Endodermal cell (in vitro differentiated cells): ENCODE data around the gene ACKR4. TPM values are rescaled to one million over a fixed set of nuclear protein-coding genes. Genes with fewer than 3 reads are reported as not detected.

Experiments used
- DNase-seq: peaks from one replicate; pipeline ENCODE4 v3.0.0-alpha.2; 2017
- H3K27ac ChIP-seq: 2 replicates; pipeline ENCODE4 v1.5.1; 2013; ENCODE audit warnings: mild to moderate bottlenecking, low read depth, low read length, moderate library complexity
- H3K27me3 ChIP-seq: 2 replicates; pipeline ENCODE4 v1.6.1; 2013; ENCODE audit warnings: mild to moderate bottlenecking, low read length, moderate library complexity; ENCODE audit not compliant: insufficient read depth, control insufficient read depth, poor library complexity, severe bottlenecking
- H3K36me3 ChIP-seq: 2 replicates; pipeline ENCODE4 v1.7.0; 2013; ENCODE audit warnings: mild to moderate bottlenecking, low read length, moderate library complexity; ENCODE audit not compliant: control insufficient read depth, insufficient read depth
- H3K4me1 ChIP-seq: one replicate; pipeline ENCODE4 v1.7.0; 2013; ENCODE audit warnings: low read length; ENCODE audit not compliant: control insufficient read depth, insufficient read depth
- H3K4me3 ChIP-seq: 2 replicates; pipeline ENCODE4 v1.5.1; 2013; ENCODE audit warnings: mild to moderate bottlenecking, low read length, moderate library complexity
- H3K9ac ChIP-seq: 2 replicates; pipeline ENCODE4 v1.6.1; 2013; ENCODE audit warnings: mild to moderate bottlenecking, low read length, moderate library complexity; ENCODE audit not compliant: poor library complexity, severe bottlenecking; ENCODE audit errors: extremely low read depth
- H3K9me3 ChIP-seq: 2 replicates; pipeline ENCODE4 v1.6.1; 2013; ENCODE audit warnings: mild to moderate bottlenecking, low read length, moderate library complexity; ENCODE audit not compliant: control insufficient read depth
- H3K27ac Mint-ChIP-seq: 2 replicates; pipeline ENCODE4 v1.8.0; 2020; ENCODE audit warnings: mixed read lengths
- H3K27me3 Mint-ChIP-seq: 2 replicates; pipeline ENCODE4 v1.8.0; 2021; ENCODE audit warnings: mild to moderate bottlenecking, mixed read lengths; ENCODE audit not compliant: insufficient read depth
- H3K36me3 Mint-ChIP-seq: 2 replicates; pipeline ENCODE4 v1.8.0; 2020; ENCODE audit warnings: low read depth, mixed read lengths
- H3K4me1 Mint-ChIP-seq: 2 replicates; pipeline ENCODE4 v1.8.0; 2020; ENCODE audit warnings: mixed read lengths
- H3K4me3 Mint-ChIP-seq: 2 replicates; pipeline ENCODE4 v1.8.0; 2020; ENCODE audit warnings: mild to moderate bottlenecking, moderate library complexity, mixed read lengths
- H3K9me3 Mint-ChIP-seq: 2 replicates; pipeline ENCODE4 v1.8.0; 2020; ENCODE audit warnings: mild to moderate bottlenecking, mixed read lengths
- WGBS, 2 experiments: methylation state at CpG; one replicate each; pipeline versions ENCODE4 v1.1.5 to v1.1.7; 2013; ENCODE audit warnings: missing lambda C conversion rate in 2 of 2, mixed read lengths in 1 of 2; ENCODE audit not compliant: insufficient coverage in 1 of 2, insufficient read length in 1 of 2; 5-methylcytosine and 5-hydroxymethylcytosine counted together
- total RNA-seq, 2 donors: library from RNA; stranded (reverse); fragmentation: NEBNext Ultra II Directional in 1 of 2; extraction: Animal tissue kit (Norgen Biotek cat#: 25700) in 1 of 2; gene quantifications; 2 replicates in 1 of 2; 3 replicates in 1 of 2; pipeline ENCODE4 v1.2.1, GENCODE V29; 2021
- TF ChIP-seq, protein P1 (sequence below): fragments of 200-600 bp; sonication (generic); conservative IDR thresholded peaks from 2 replicates; pipeline ENCODE4 v1.5.0; 2021; ENCODE audit warnings: antibody characterized with exemption, mild to moderate bottlenecking

Gene ACKR4
- total RNA-seq, 2 donors from 2014 or later, result not detected

DNA sequence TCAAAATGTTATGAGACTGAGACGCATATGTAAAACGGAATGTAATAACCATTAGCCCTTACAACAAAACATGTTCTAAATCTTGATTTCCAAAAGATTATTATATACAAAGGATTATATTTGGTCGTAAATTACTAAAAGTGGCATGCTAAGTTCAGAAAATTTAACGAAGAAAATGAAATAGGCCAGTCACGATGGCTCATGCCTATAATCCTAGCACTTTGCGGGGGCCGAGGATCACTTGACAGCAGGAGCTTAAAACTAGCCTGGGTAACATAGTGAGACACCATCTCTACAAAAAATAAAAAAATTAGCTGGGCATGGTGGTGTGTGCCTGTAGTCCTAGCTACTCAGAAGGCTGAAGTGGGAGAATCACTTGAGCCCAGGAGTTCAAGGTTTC is 33.5 kb downstream of the ACKR4 start:
- Mint-ChIP-seq H3K27ac (no peak overlapping the region), H3K4me1 (peaks cover 2% of the 10 kb centered on the region), H3K27me3 (no peaks in the 10 kb centered on the region), H3K36me3 (peaks cover 17% of the 10 kb centered on the region), H3K9me3 (no peaks in the 10 kb centered on the region), H3K4me3 (no peak overlapping the region)
- no peak for DNase-seq
- WGBS, 2 experiments, result 86 to 97% methylated on average over 5 to 7 of the region's 7 CpGs
- TF ChIP-seq, protein P1, sequence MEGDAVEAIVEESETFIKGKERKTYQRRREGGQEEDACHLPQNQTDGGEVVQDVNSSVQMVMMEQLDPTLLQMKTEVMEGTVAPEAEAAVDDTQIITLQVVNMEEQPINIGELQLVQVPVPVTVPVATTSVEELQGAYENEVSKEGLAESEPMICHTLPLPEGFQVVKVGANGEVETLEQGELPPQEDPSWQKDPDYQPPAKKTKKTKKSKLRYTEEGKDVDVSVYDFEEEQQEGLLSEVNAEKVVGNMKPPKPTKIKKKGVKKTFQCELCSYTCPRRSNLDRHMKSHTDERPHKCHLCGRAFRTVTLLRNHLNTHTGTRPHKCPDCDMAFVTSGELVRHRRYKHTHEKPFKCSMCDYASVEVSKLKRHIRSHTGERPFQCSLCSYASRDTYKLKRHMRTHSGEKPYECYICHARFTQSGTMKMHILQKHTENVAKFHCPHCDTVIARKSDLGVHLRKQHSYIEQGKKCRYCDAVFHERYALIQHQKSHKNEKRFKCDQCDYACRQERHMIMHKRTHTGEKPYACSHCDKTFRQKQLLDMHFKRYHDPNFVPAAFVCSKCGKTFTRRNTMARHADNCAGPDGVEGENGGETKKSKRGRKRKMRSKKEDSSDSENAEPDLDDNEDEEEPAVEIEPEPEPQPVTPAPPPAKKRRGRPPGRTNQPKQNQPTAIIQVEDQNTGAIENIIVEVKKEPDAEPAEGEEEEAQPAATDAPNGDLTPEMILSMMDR, result no peak
- H3K36me3 ChIP-seq, result peaks cover 19% of the 10 kb centered on the region
- H3K4me3 ChIP-seq, result no peak overlapping the region
- H3K9me3 ChIP-seq, result no peaks in the 10 kb centered on the region
- no peaks in the 10 kb centered on the region for H3K27me3 ChIP-seq
- no peaks in the 10 kb centered on the region for H3K4me1 ChIP-seq
- no peak overlapping the region for H3K27ac ChIP-seq
- no peak overlapping the region for H3K9ac ChIP-seq

DNA sequence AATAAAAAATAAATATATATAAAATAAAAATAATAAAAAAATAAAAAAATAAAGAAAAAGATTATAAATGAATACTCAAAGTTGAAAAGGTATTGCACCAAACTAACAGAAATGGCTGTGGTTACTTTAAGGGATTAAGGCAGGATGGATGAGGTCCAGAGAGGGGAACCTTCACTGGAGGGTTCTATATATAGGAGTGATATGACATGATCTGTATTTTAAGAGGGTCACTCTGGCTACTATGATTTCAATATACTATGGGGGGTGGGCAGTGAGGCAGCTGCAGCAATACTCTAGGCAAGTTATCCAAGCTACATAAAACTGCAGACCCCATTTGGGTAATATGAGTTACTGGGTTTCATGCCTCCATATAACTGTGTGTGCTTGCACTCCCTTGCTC is 38.0 kb downstream of the ACKR4 start:
- H3K9ac ChIP-seq, result no peak overlapping the region
- no peak overlapping the region for H3K27ac Mint-ChIP-seq
- H3K9me3 ChIP-seq, result no peaks in the 10 kb centered on the region
- no peaks in the 10 kb centered on the region for H3K9me3 Mint-ChIP-seq
- H3K36me3 Mint-ChIP-seq, result peaks cover 14% of the 10 kb centered on the region
- no peaks in the 10 kb centered on the region for H3K27me3 ChIP-seq
- H3K4me1 ChIP-seq, result no peaks in the 10 kb centered on the region
- peaks cover 13% of the 10 kb centered on the region for H3K36me3 ChIP-seq
- DNase-seq, result no peak
- H3K4me3 ChIP-seq, result no peak overlapping the region
- TF ChIP-seq, protein P1, result no peak
- no peak overlapping the region for H3K4me3 Mint-ChIP-seq
- no peak overlapping the region for H3K27ac ChIP-seq
- no peaks in the 10 kb centered on the region for H3K27me3 Mint-ChIP-seq
- H3K4me1 Mint-ChIP-seq, result no peaks in the 10 kb centered on the region

DNA sequence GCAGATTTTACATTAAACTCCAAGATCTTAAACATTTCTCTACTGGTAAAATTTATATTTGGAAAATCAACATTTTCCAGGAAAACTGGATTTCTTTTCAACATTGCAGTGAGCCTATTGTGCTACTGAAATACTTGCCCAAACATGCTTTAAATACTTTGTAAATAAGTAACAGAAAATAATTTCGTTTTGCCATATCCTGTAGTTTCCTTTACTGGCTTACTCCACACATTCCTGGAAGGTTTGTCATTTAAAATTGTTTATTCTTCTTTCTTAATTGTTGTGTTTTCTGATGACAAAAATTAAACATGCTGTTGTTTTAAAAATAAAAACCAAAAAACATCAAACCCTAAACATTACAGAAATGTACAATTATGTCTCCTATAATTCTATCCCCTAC is 40.5 kb downstream of the ACKR4 start:
- Histone ChIP-seq H3K9me3 (no peaks in the 10 kb centered on the region), H3K27ac (no peak overlapping the region), H3K4me3 (no peak overlapping the region), H3K36me3 (peaks cover 6% of the 10 kb centered on the region), H3K4me1 (no peaks in the 10 kb centered on the region), H3K27me3 (no peaks in the 10 kb centered on the region), H3K9ac (no peak overlapping the region)
- Mint-ChIP-seq H3K27ac (no peak overlapping the region), H3K36me3 (peaks cover 16% of the 10 kb centered on the region), H3K27me3 (no peaks in the 10 kb centered on the region), H3K4me3 (no peak overlapping the region), H3K4me1 (no peaks in the 10 kb centered on the region), H3K9me3 (no peaks in the 10 kb centered on the region)
- WGBS, 2 experiments, result no CpG with 5 or more reads among the region's 1 CpG
- TF ChIP-seq, protein P1, result no peak
- no peak for DNase-seq
